Endothelial cell of umbilical vein (primary cell): Measurements from ENCODE around the gene P4HB. TPM values are rescaled to one million over a fixed set of nuclear protein-coding genes. Genes with fewer than 3 reads are reported as not detected.

Experiments
- BruUV-seq: library from RNA; stranded (reverse); fragments of 400-500 nt; replicated peaks from 2 replicates; lab custom pipeline; 2021; lab: Mats Ljungman, UMichigan
- CTCF ChIA-PET: fragments of 300-600, 350-600 bp; sonication (Branson Sonifier 250); formaldehyde crosslinking; loops from one replicate; lab custom pipeline; 2021; ENCODE audit warnings: antibody characterized with exemption, inconsistent platforms; lab: Charles Lee
- POLR2A ChIA-PET: fragments of 300-600, 350-600 bp; sonication (Branson Sonifier 250); formaldehyde crosslinking; loops from one replicate; lab custom pipeline; 2021; ENCODE audit warnings: antibody characterized with exemption, inconsistent platforms; lab: Charles Lee
- DNase-seq: peaks from one replicate; pipeline ENCODE4 v3.0.0-alpha.2; 2011; ENCODE audit warnings: low read depth, low spot score
- FAIRE-seq: peaks from 2 replicates; lab custom pipeline; 2011; peaks lifted over from hg19 to GRCh38; lab: Jason Lieb, UNC
- H2AFZ ChIP-seq: 2 replicates; pipeline ENCODE4 v1.6.0; 2012; ENCODE audit warnings: low read depth, low read length, control low read depth, inconsistent platforms
- H3K27ac ChIP-seq: 2 replicates; pipeline ENCODE4 v1.5.1; 2011; ENCODE audit warnings: low read depth, mild to moderate bottlenecking, control low read depth, low read length, moderate library complexity; ENCODE audit not compliant: insufficient read depth
- H3K27me3 ChIP-seq, 2 experiments: 2 replicates each; pipeline versions ENCODE4 v1.6.0 to v1.6.1; 2011; ENCODE audit warnings: low read length in 2 of 2, mixed read lengths in 1 of 2; ENCODE audit not compliant: control insufficient read depth in 2 of 2, insufficient read depth in 2 of 2
- H3K36me3 ChIP-seq, 2 experiments: 2 replicates in 1 of 2; 3 replicates in 1 of 2; pipeline ENCODE4 v1.5.1; 2011; ENCODE audit warnings: low read length in 2 of 2, mild to moderate bottlenecking in 1 of 2, moderate library complexity in 1 of 2; ENCODE audit not compliant: control insufficient read depth in 2 of 2, insufficient read depth in 2 of 2; ENCODE audit errors: extremely low read depth in 1 of 2
- H3K4me1 ChIP-seq: 3 replicates; pipeline ENCODE4 v1.5.1; 2011; ENCODE audit warnings: mild to moderate bottlenecking, low read length; ENCODE audit not compliant: control insufficient read depth, insufficient read depth; ENCODE audit errors: extremely low read depth
- H3K4me2 ChIP-seq: 2 replicates; pipeline ENCODE4 v1.6.1; 2011; ENCODE audit warnings: low read length, control low read depth, mixed read lengths; ENCODE audit not compliant: insufficient read depth
- H3K4me3 ChIP-seq, 3 experiments: fragments of 200-600 bp in 1 of 3; sonication (generic), shearing (Covaris generic) in 1 of 3; replicated peaks in 1 of 3; 2 replicates each; pipeline ENCODE4 v1.5.1; 2011 to 2016; ENCODE audit warnings: control low read depth in 3 of 3, low read length in 3 of 3, mild to moderate bottlenecking in 2 of 3, inconsistent platforms in 1 of 3, low read depth in 1 of 3, moderate library complexity in 1 of 3; ENCODE audit not compliant: insufficient read depth in 1 of 3
- H3K79me2 ChIP-seq: 2 replicates; pipeline ENCODE4 v1.6.0; 2012; ENCODE audit warnings: low read length, inconsistent platforms; ENCODE audit not compliant: control insufficient read depth, insufficient read depth
- H3K9ac ChIP-seq: replicated peaks from 2 replicates; pipeline ENCODE3; 2011; ENCODE audit warnings: low read length, control low read depth; ENCODE audit not compliant: insufficient read depth; ENCODE audit errors: extremely low read depth
- H3K9me1 ChIP-seq: replicated peaks from 3 replicates; pipeline ENCODE4 v1.6.0; 2011; ENCODE audit warnings: mild to moderate bottlenecking, low read length; ENCODE audit not compliant: control insufficient read depth, insufficient read depth; ENCODE audit errors: extremely low read depth
- H3K9me3 ChIP-seq: replicated peaks from 2 replicates; pipeline ENCODE4 v1.5.1; 2012; ENCODE audit warnings: low read length, inconsistent platforms; ENCODE audit not compliant: control insufficient read depth, insufficient read depth
- H4K20me1 ChIP-seq: replicated peaks from 2 replicates; pipeline ENCODE3; 2011; ENCODE audit warnings: mild to moderate bottlenecking, low read length; ENCODE audit not compliant: control insufficient read depth, insufficient read depth; ENCODE audit errors: extremely low read depth
- CTCF ChIP-seq, 2 donors: IDR thresholded peaks; 1 replicate in 1 of 2; 2 replicates in 1 of 2; pipeline ENCODE4 v1.5.1; 2011; ENCODE audit warnings: low read length in 2 of 2, mild to moderate bottlenecking in 2 of 2, moderate library complexity in 2 of 2, control low read depth in 1 of 2, inconsistent platforms in 1 of 2, low read depth in 1 of 2; ENCODE audit not compliant: insufficient read depth in 1 of 2; ENCODE audit errors: extremely low read depth in 1 of 2
- EZH2 ChIP-seq: IDR thresholded peaks from 2 replicates; pipeline ENCODE4 v1.6.1; 2012; ENCODE audit warnings: borderline replicate concordance, low read depth, mild to moderate bottlenecking, moderate library complexity, low read length, inconsistent platforms; ENCODE audit not compliant: severe bottlenecking
- FOS ChIP-seq: IDR thresholded peaks from 2 replicates; pipeline ENCODE4 v1.6.1; 2011; ENCODE audit warnings: mild to moderate bottlenecking, low read length, moderate library complexity, borderline replicate concordance; ENCODE audit not compliant: insufficient read depth
- GATA2 ChIP-seq: IDR thresholded peaks from 2 replicates; pipeline ENCODE4 v1.7.0; 2011; ENCODE audit warnings: low read depth, mild to moderate bottlenecking, moderate library complexity, mixed read lengths, low read length; ENCODE audit not compliant: insufficient read length, insufficient read depth
- MAX ChIP-seq: IDR thresholded peaks from 2 replicates; pipeline ENCODE4 v1.6.1; 2011; ENCODE audit not compliant: insufficient read depth, insufficient read length
- POLR2A ChIP-seq: IDR thresholded peaks from 2 replicates; pipeline ENCODE4 v1.6.1; 2012; ENCODE audit warnings: low read depth, mild to moderate bottlenecking, control low read depth, low read length
- POLR2AphosphoS5 ChIP-seq: IDR thresholded peaks from 2 replicates; pipeline ENCODE4 v1.6.1; 2012; ENCODE audit warnings: low read depth, mild to moderate bottlenecking, control low read depth, low read length, moderate library complexity; ENCODE audit not compliant: insufficient read depth
- dilution Hi-C: fragments of 300-500 bp; cut with MboI; formaldehyde crosslinking; loops from one replicate; pipeline ENCODE4 v1.15.0; 2019; ENCODE audit warnings: low sequenced_read_pairs; ENCODE audit not compliant: extremely low pct_ligation_motif_present
- intact Hi-C: fragments of 100-400 bp; cut with micrococcal nuclease; formaldehyde crosslinking; loops from one replicate; pipeline ENCODE4 v1.10.0; 2022
- polyA plus RNA-seq, 4 experiments: library from polyadenylated mRNA; depleted of rRNA in 3 of 4; stranded (reverse) in 3 of 4; unstranded in 1 of 4; fragments of >200 nt; gene quantifications; 2 replicates each; pipeline versions ENCODE4 v1.2.1 to v1.2.3, GENCODE V29; 2011 to 2012; ENCODE audit warnings: missing spikeins in 1 of 4
- total RNA-seq: library from RNA; stranded (reverse); gene quantifications from 2 replicates; pipeline ENCODE4 v1.2.3, GENCODE V29; 2021

Gene P4HB
- total and polyA plus RNA-seq, 2 donors (not counting 3 experiments of a cell fraction or from before 2014, with no cell fraction given), result 201 to 988 TPM

- Histone ChIP-seq H3K79me2 (peaks cover 3% of the 10 kb centered on the region), H3K4me1 (no peaks in the 10 kb centered on the region), H3K4me3 (no peak overlapping the region), H3K9me3 (no peaks in the 10 kb centered on the region), H3K9ac (no peak overlapping the region), H3K4me2 (no peak overlapping the region), H3K36me3 (peaks cover 29 to 62% of the 10 kb centered on the region in 2 experiments), H3K27me3 (no peaks in the 10 kb centered on the region), H4K20me1 (no peaks in the 10 kb centered on the region), H3K27ac (no peak overlapping the region), H2AFZ (no peak overlapping the region), H3K9me1 (no peaks in the 10 kb centered on the region)
- ChIA-PET CTCF (no interaction called here), POLR2A (interaction anchor here (0.7 kb wide), 1 partner anchor 10 kb away, joined by 8 read pairs; no protein-coding TSS in a partner anchor)
- BruUV-seq, result no TSS peak
- TF ChIP-seq MAX, result no peak
- peak; percentile 16 for TF ChIP-seq POLR2AphosphoS5
- DNase-seq (no peak), FAIRE-seq (no peak)
- intact Hi-C loops (no loop called here), dilution Hi-C loops (no loop called here)
These were observed 13.3 kb downstream of the P4HB start for GRCh38 chr17:81846743-81847689.

GRCh38 chr17:81845881-81846742 lies 14.2 kb downstream of the P4HB start:
- H3K27ac ChIP-seq, result no peak overlapping the region
- ChIA-PET CTCF (interaction anchor here (1.3 kb wide), 1 partner anchor 24 kb away, joined by 3 read pairs; no protein-coding TSS in a partner anchor), POLR2A (no interaction called here)
- dilution Hi-C loops (no loop called here), intact Hi-C loops (no loop called here)
- H3K36me3 ChIP-seq, result peaks cover 24 to 53% of the 10 kb centered on the region in 2 experiments
- DNase-seq, result no peak
- FAIRE-seq, result no peak
- H3K4me1 ChIP-seq, result no peaks in the 10 kb centered on the region
- no peak overlapping the region for H3K9ac ChIP-seq
- no peaks in the 10 kb centered on the region for H3K9me1 ChIP-seq
- no peaks in the 10 kb centered on the region for H3K79me2 ChIP-seq
- TSS peak; percentile 12 for BruUV-seq
- H3K4me2 ChIP-seq, result no peak overlapping the region
- no peak for TF ChIP-seq CTCF (IDR thresholded peaks at IDR 0.05; ENCODE audit: extremely low read depth in 1 of 2, insufficient read depth in 1 of 2, low read depth in 1 of 2, low read length in 2 of 2)
- no peak for TF ChIP-seq GATA2
- no peak for TF ChIP-seq EZH2
- TF ChIP-seq POLR2A, result no peak
- TF ChIP-seq FOS, result no peak
- H3K9me3 ChIP-seq, result no peaks in the 10 kb centered on the region
- H2AFZ ChIP-seq, result no peak overlapping the region
- no peaks in the 10 kb centered on the region for H4K20me1 ChIP-seq
- no peak overlapping the region for H3K4me3 ChIP-seq
- H3K27me3 ChIP-seq, result no peaks in the 10 kb centered on the region
